ENCODE results near the gene DENND6B. TPM values are rescaled to one million over a fixed set of nuclear protein-coding genes. Genes with fewer than 3 reads are reported as not detected.

DENND6B gene
- total RNA-seq, 1 experiment from 2014 or later = 11.0 TPM

DNA sequence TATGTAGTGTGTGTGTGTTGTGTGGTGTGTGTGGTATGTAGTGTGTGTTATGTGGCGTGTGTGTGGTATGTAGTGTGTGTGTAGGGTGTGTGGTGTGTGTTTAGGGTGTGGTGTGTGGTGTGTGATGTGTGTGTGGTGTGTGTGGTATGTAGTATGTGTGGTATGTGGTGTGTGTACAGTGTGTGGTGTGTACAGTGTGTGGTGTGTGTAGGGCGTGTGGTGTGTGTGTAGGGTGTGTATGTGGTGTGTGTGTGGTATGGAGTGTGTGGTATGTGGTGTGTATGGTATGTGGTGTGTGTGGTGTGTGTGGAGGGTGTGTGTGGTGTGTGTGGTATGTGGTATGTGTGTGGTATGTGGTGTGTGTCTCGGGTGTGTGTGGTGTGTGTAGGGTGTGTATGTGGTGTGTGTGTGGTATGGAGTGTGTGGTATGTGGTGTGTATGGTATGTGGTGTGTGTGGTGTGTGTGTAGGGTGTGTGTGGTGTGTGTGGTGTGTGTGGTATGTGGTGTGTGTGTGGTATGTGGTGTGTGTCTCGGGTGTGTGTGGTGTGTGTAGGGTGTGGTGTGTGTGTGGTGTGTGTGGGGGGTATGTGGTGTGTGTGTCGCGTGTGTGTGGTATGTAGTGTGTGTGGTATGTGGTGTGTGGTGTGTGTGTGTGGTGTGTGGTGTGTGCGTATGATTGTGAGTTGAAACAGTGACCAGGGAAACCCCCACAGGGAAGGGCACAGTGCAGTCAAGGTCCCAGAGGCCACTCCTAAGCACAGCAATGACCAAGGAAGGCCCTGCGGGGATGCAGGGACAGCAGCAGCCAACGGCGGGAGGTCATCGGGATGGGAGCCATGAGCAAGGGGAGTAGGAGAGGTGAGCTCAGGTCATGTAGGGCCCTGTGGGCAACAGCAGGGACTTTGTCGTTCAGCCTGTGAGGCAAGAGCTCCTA, 13.4 kb upstream of the DENND6B start:
- Histone ChIP-seq H3K4me1 (ENCODE audit: control insufficient read depth in 1 of 2, insufficient read depth in 2 of 2, low read length in 2 of 2) (peaks cover 4 to 12% of the 10 kb centered on the region in 2 experiments), H4K20me1 (ENCODE audit: insufficient read depth) (no peaks in the 10 kb centered on the region), H2AFZ (ENCODE audit: low read depth, low read length, poor library complexity, severe bottlenecking) (no peak overlapping the region), H3K4me3 (replicated peaks in 1 of 2; ENCODE audit: low read depth in 1 of 2, low read length in 2 of 2) (no peak overlapping the region), H3K27me3 (ENCODE audit: insufficient read depth, low read length) (no peaks in the 10 kb centered on the region), H3K36me3 (ENCODE audit: control insufficient read depth in 1 of 2, insufficient read depth in 2 of 2, low read length in 2 of 2) (no peaks in the 10 kb centered on the region), H3K9me3 (ENCODE audit: control insufficient read depth in 1 of 2, insufficient read depth in 1 of 2, low read depth in 1 of 2, low read length in 2 of 2) (peaks cover 0 to 20% of the 10 kb centered on the region in 2 experiments; a peak in 1 of 4 replicates), H3K9me2 (ENCODE audit: insufficient read depth) (no peaks in the 10 kb centered on the region), H3K79me2 (ENCODE audit: insufficient read depth, low read length) (peaks cover 5% of the 10 kb centered on the region; the same call in 1 of the 2 replicates), H3K4me2 (ENCODE audit: low read length) (no peak overlapping the region), H3K27ac (ENCODE audit: low read depth, low read length) (peak overlapping the region; percentile 19; the same call in 1 of the 2 replicates), H3K9ac (ENCODE audit: low read length) (no peak overlapping the region)
- BruUV-seq (replicated peaks) = no TSS peak
- DNase-seq (ENCODE audit: low read depth, low spot score) (no peak), ATAC-seq (no peak)
- intact Hi-C loops (cut with micrococcal nuclease) = no loop called here
- POLR2A ChIA-PET = interaction anchor here (0.5 to 1.0 kb wide), 2 partner anchors 10 to 89 kb away, joined by 3 read pairs; partner anchors contain the start of gene HDAC10
- RAD21 ChIA-PET (ENCODE audit: low non-redundant PET in 1 of 2, low total read pairs in 2 of 2, uncharacterized antibody in 2 of 2, unreplicated experiment in 2 of 2) = no interaction called here
- CTCF ChIA-PET = interaction anchor here (2.7 kb wide), 1 partner anchor 89 kb away, joined by 17 read pairs; the partner anchor contains the start of gene HDAC10
- TF ChIP-seq CEBPB (IDR thresholded peaks at IDR 0.05; ENCODE audit: low read depth) (no peak), SIN3A (IDR thresholded peaks at IDR 0.05; ENCODE audit: low read depth) (no peak), TCF7L2 (IDR thresholded peaks at IDR 0.05; ENCODE audit: borderline replicate concordance, extremely low read depth, insufficient read depth, insufficient read length) (no peak)
- TF ChIP-seq, protein P1, sequence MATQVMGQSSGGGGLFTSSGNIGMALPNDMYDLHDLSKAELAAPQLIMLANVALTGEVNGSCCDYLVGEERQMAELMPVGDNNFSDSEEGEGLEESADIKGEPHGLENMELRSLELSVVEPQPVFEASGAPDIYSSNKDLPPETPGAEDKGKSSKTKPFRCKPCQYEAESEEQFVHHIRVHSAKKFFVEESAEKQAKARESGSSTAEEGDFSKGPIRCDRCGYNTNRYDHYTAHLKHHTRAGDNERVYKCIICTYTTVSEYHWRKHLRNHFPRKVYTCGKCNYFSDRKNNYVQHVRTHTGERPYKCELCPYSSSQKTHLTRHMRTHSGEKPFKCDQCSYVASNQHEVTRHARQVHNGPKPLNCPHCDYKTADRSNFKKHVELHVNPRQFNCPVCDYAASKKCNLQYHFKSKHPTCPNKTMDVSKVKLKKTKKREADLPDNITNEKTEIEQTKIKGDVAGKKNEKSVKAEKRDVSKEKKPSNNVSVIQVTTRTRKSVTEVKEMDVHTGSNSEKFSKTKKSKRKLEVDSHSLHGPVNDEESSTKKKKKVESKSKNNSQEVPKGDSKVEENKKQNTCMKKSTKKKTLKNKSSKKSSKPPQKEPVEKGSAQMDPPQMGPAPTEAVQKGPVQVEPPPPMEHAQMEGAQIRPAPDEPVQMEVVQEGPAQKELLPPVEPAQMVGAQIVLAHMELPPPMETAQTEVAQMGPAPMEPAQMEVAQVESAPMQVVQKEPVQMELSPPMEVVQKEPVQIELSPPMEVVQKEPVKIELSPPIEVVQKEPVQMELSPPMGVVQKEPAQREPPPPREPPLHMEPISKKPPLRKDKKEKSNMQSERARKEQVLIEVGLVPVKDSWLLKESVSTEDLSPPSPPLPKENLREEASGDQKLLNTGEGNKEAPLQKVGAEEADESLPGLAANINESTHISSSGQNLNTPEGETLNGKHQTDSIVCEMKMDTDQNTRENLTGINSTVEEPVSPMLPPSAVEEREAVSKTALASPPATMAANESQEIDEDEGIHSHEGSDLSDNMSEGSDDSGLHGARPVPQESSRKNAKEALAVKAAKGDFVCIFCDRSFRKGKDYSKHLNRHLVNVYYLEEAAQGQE (IDR thresholded peaks at IDR 0.05; ENCODE audit: low read depth) = no peak
